HEK293T (cell line): ENCODE data around the gene PKNOX2.

Experiments
- CTCF ChIA-PET: fragments of 350-600 bp; formaldehyde crosslinking; extraction: SDS; loops from one replicate; lab custom pipeline; 2021; ENCODE audit warnings: antibody characterized with exemption, inconsistent platforms; lab: Yijun Ruan, JAX
- POLR2A ChIA-PET: fragments of 350-600 bp; formaldehyde crosslinking; extraction: SDS; loops from one replicate; lab custom pipeline; 2020; ENCODE audit warnings: antibody characterized with exemption, inconsistent platforms; lab: Yijun Ruan, JAX
- DNase-seq: peaks from one replicate; pipeline ENCODE4 v3.0.0; 2012; ENCODE audit warnings: mixed read lengths; ENCODE audit errors: extremely low spot score
- ARNT ChIP-seq: fragments of 450-650 bp; IDR thresholded peaks from 2 replicates; pipeline ENCODE4 v1.6.1; 2017; ENCODE audit warnings: mild to moderate bottlenecking
- BHLHE40 ChIP-seq: fragments of 450-650 bp; IDR thresholded peaks from 2 replicates; pipeline ENCODE4 v1.6.1; 2016; ENCODE audit warnings: mild to moderate bottlenecking, moderate library complexity, borderline replicate concordance
- CTBP1 ChIP-seq: fragments of 450-650 bp; IDR thresholded peaks from 2 replicates; pipeline ENCODE4 v1.6.1; 2016; ENCODE audit warnings: borderline replicate concordance
- ELF4 ChIP-seq: fragments of 450-650 bp; IDR thresholded peaks from 2 replicates; pipeline ENCODE4 v1.6.1; 2017; ENCODE audit warnings: antibody characterized with exemption
- FOXA1 ChIP-seq: fragments of 450-650 bp; IDR thresholded peaks from 2 replicates; pipeline ENCODE4 v1.6.1; 2016; ENCODE audit warnings: mild to moderate bottlenecking
- FOXK2 ChIP-seq: fragments of 450-650 bp; IDR thresholded peaks from 2 replicates; pipeline ENCODE4 v1.6.1; 2016; ENCODE audit warnings: mild to moderate bottlenecking
- FOXM1 ChIP-seq: fragments of 450-650 bp; IDR thresholded peaks from 2 replicates; pipeline ENCODE4 v1.6.1; 2017; ENCODE audit warnings: mild to moderate bottlenecking, borderline replicate concordance
- HDGF ChIP-seq: fragments of 450-650 bp; IDR thresholded peaks from 2 replicates; pipeline ENCODE4 v1.6.1; 2017; ENCODE audit warnings: antibody characterized with exemption, borderline replicate concordance
- L3MBTL2 ChIP-seq: fragments of 450-650 bp; conservative IDR thresholded peaks from 2 replicates; pipeline ENCODE4 v1.6.1; 2016; ENCODE audit warnings: mild to moderate bottlenecking
- LEF1 ChIP-seq: fragments of 450-650 bp; IDR thresholded peaks from 2 replicates; pipeline ENCODE4 v1.6.1; 2017; ENCODE audit warnings: mild to moderate bottlenecking, borderline replicate concordance
- NFRKB ChIP-seq: fragments of 450-650 bp; IDR thresholded peaks from 2 replicates; pipeline ENCODE4 v1.6.1; 2016; ENCODE audit warnings: mild to moderate bottlenecking, moderate library complexity
- PKNOX1 ChIP-seq: fragments of 450-650 bp; IDR thresholded peaks from 2 replicates; pipeline ENCODE4 v1.6.1; 2016
- SP1 ChIP-seq: fragments of 450-650 bp; IDR thresholded peaks from 2 replicates; pipeline ENCODE4 v1.6.1; 2017
- SUZ12 ChIP-seq: fragments of 450-650 bp; IDR thresholded peaks from 2 replicates; pipeline ENCODE4 v1.6.1; 2016; ENCODE audit warnings: mild to moderate bottlenecking
- TARDBP ChIP-seq: fragments of 450-650 bp; IDR thresholded peaks from 2 replicates; pipeline ENCODE4 v1.6.1; 2016
- ZNF384 ChIP-seq: fragments of 450-650 bp; IDR thresholded peaks from 2 replicates; pipeline ENCODE4 v1.6.1; 2016

PKNOX2 gene

GRCh38 chr11:125328225-125328580 is 163.7 kb downstream of the PKNOX2 start:
- ChIA-PET CTCF (no interaction called here), POLR2A (no interaction called here)
- no peak for DNase-seq
- TF ChIP-seq FOXK2 (no peak), LEF1 (no peak), FOXM1 (no peak), SUZ12 (no peak), TARDBP (no peak)

GRCh38 chr11:125329786-125330185 is 165.2 kb downstream of the PKNOX2 start:
- TF ChIP-seq TARDBP (no peak), FOXM1 (no peak), BHLHE40 (no peak), ARNT (no peak), HDGF (no peak), L3MBTL2 (no peak), FOXK2 (no peak), ZNF384 (no peak), PKNOX1 (no peak), SP1 (no peak), ELF4 (no peak), CTBP1 (no peak), LEF1 (no peak), FOXA1 (no peak), NFRKB (no peak), SUZ12 (no peak)
- ChIA-PET CTCF (interaction anchor here (1.2 kb wide), 1 partner anchor 16 kb away, joined by 4 read pairs; no protein-coding TSS in a partner anchor), POLR2A (no interaction called here)
- no peak for DNase-seq

- TF ChIP-seq FOXM1 (no peak), ARNT (no peak), ELF4 (no peak), NFRKB (no peak), SP1 (no peak)
- CTCF ChIA-PET: interaction anchor here (1.2 kb wide), 1 partner anchor 15 kb away, joined by 4 read pairs; no protein-coding TSS in a partner anchor
- POLR2A ChIA-PET: no interaction called here
- no peak for DNase-seq
Measured at GRCh38 chr11:125330462-125331325, 166.1 kb downstream of the PKNOX2 start.

- ChIA-PET POLR2A (no interaction called here), CTCF (no interaction called here)
- DNase-seq: no peak
- TF ChIP-seq NFRKB: no peak
- no peak for TF ChIP-seq BHLHE40
- TF ChIP-seq ARNT: no peak
- no peak for TF ChIP-seq ELF4
- no peak for TF ChIP-seq HDGF
- TF ChIP-seq PKNOX1: no peak
Measured at GRCh38 chr11:125331357-125332035, 166.9 kb downstream of the PKNOX2 start.

- no peak for DNase-seq
- TF ChIP-seq NFRKB (no peak), FOXA1 (no peak), BHLHE40 (no peak), SP1 (no peak), ZNF384 (no peak), HDGF (no peak), CTBP1 (no peak), ELF4 (no peak), TARDBP (no peak), FOXK2 (no peak), SUZ12 (no peak), FOXM1 (no peak)
- POLR2A ChIA-PET: no interaction called here
- CTCF ChIA-PET: no interaction called here
Measured at GRCh38 chr11:125332821-125333220, 168.3 kb downstream of the PKNOX2 start.

GRCh38 chr11:125333354-125334073 is 169.0 kb downstream of the PKNOX2 start:
- ChIA-PET CTCF (interaction anchor here (0.6 kb wide), 1 partner anchor 172 kb away, joined by 3 read pairs; no protein-coding TSS in a partner anchor), POLR2A (no interaction called here)
- no peak for DNase-seq
- TF ChIP-seq FOXM1 (no peak), NFRKB (no peak), HDGF (no peak)

GRCh38 chr11:125335106-125335505 is 170.6 kb downstream of the PKNOX2 start:
- no peak for DNase-seq
- TF ChIP-seq HDGF: no peak
- no peak for TF ChIP-seq LEF1
- no peak for TF ChIP-seq SUZ12
- TF ChIP-seq FOXK2: no peak
- TF ChIP-seq ZNF384: no peak
- TF ChIP-seq BHLHE40: no peak
- CTCF ChIA-PET: interaction anchor here (0.6 kb wide), 1 partner anchor 740 kb away, joined by 3 read pairs; no protein-coding TSS in a partner anchor
- POLR2A ChIA-PET: no interaction called here
